DND-41 (cell line): ENCODE results near the gene TNS3.

Source experiments
- ATAC-seq: fragments of 200-7000 bp; cut with Tn5 transposase; 3 replicates; pipeline ENCODE4 v1.9.1; 2021; ENCODE audit warnings: low read depth; ENCODE audit not compliant: insufficient read depth
- DNase-seq: peaks from one replicate; pipeline ENCODE4 v3.0.0-alpha.2; 2020
- H2AFZ ChIP-seq: 2 replicates; pipeline ENCODE4 v1.6.0; 2012; ENCODE audit warnings: low read depth, low read length
- H3K27ac ChIP-seq: 2 replicates; pipeline ENCODE4 v1.5.1; 2012; ENCODE audit warnings: low read length, inconsistent platforms
- H3K27me3 ChIP-seq: fragments of 200-600 bp; sonication (generic); 2 replicates; pipeline ENCODE4 v1.6.0; 2012; ENCODE audit warnings: low read length, mild to moderate bottlenecking, inconsistent platforms; ENCODE audit not compliant: insufficient read depth, poor library complexity
- H3K36me3 ChIP-seq: 2 replicates; pipeline ENCODE4 v1.5.1; 2012; ENCODE audit warnings: low read length, inconsistent platforms; ENCODE audit not compliant: insufficient read depth
- H3K4me1 ChIP-seq: 2 replicates; pipeline ENCODE4 v1.5.1; 2012; ENCODE audit warnings: mild to moderate bottlenecking, low read length; ENCODE audit not compliant: insufficient read depth
- H3K4me2 ChIP-seq: 2 replicates; pipeline ENCODE4 v1.6.0; 2012; ENCODE audit warnings: mild to moderate bottlenecking, moderate library complexity, low read length, inconsistent platforms; ENCODE audit not compliant: insufficient read depth
- H3K4me3 ChIP-seq, 2 experiments: fragments of 200-600 bp in 1 of 2; shearing (Covaris generic) in 1 of 2; 2 replicates each; pipeline ENCODE4 v1.5.1; 2012 to 2016; ENCODE audit warnings: inconsistent platforms in 2 of 2, low read length in 2 of 2, mild to moderate bottlenecking in 2 of 2, low read depth in 1 of 2, moderate library complexity in 1 of 2
- H3K79me2 ChIP-seq: 2 replicates; pipeline ENCODE4 v1.6.0; 2012; ENCODE audit warnings: low read length, inconsistent platforms; ENCODE audit not compliant: insufficient read depth
- H3K9ac ChIP-seq: 2 replicates; pipeline ENCODE4 v1.6.0; 2012; ENCODE audit warnings: low read depth, mild to moderate bottlenecking, inconsistent platforms, low read length, moderate library complexity
- H3K9me3 ChIP-seq: 2 replicates; pipeline ENCODE4 v1.5.1; 2012; ENCODE audit warnings: low read length, moderate library complexity, mild to moderate bottlenecking, inconsistent platforms; ENCODE audit not compliant: insufficient read depth, severe bottlenecking
- H4K20me1 ChIP-seq: 2 replicates; pipeline ENCODE4 v1.6.0; 2012; ENCODE audit warnings: low read length; ENCODE audit not compliant: insufficient read depth
- CTCF ChIP-seq: IDR thresholded peaks from 2 replicates; pipeline ENCODE4 v1.5.1; 2012; ENCODE audit warnings: borderline replicate concordance, low read length, moderate library complexity, mild to moderate bottlenecking; ENCODE audit not compliant: poor library complexity, severe bottlenecking; ENCODE audit errors: extremely low read depth
- EZH2 ChIP-seq: IDR thresholded peaks from 3 replicates; pipeline ENCODE4 v1.6.1; 2012; ENCODE audit warnings: borderline replicate concordance, low read depth, mild to moderate bottlenecking, moderate library complexity, low read length, inconsistent platforms; ENCODE audit not compliant: severe bottlenecking

The TNS3 gene

GRCh38 chr7:47583739-47584535, 2.0 kb upstream of the TNS3 start:
- Histone ChIP-seq H3K4me3 (no peak overlapping the region), H3K4me2 (no peak overlapping the region), H4K20me1 (no peaks in the 10 kb centered on the region), H3K27ac (no peak overlapping the region), H3K4me1 (no peaks in the 10 kb centered on the region), H3K36me3 (no peaks in the 10 kb centered on the region), H3K79me2 (no peaks in the 10 kb centered on the region), H2AFZ (no peak overlapping the region), H3K27me3 (no peaks in the 10 kb centered on the region), H3K9ac (no peak overlapping the region), H3K9me3 (peaks cover 15% of the 10 kb centered on the region)
- ATAC-seq (no peak), DNase-seq (no peak)
- TF ChIP-seq EZH2 (no peak), CTCF (no peak)

- H3K4me1 ChIP-seq: no peaks in the 10 kb centered on the region
- no peaks in the 10 kb centered on the region for H3K27me3 ChIP-seq
- no peaks in the 10 kb centered on the region for H3K36me3 ChIP-seq
- H4K20me1 ChIP-seq: no peaks in the 10 kb centered on the region
- no peak overlapping the region for H3K4me3 ChIP-seq
- ATAC-seq: no peak
- no peak for TF ChIP-seq EZH2
- TF ChIP-seq CTCF: no peak
- H3K9ac ChIP-seq: no peak overlapping the region
- no peak overlapping the region for H3K27ac ChIP-seq
- no peak overlapping the region for H2AFZ ChIP-seq
- no peak overlapping the region for H3K4me2 ChIP-seq
- H3K79me2 ChIP-seq: no peaks in the 10 kb centered on the region
- peaks cover 15% of the 10 kb centered on the region for H3K9me3 ChIP-seq
- DNase-seq: no peak
Observed at GRCh38 chr7:47582764-47583738, 1.1 kb upstream of the TNS3 start.

GRCh38 chr7:47581438-47581803, 490 bp downstream of the TNS3 start:
- H2AFZ ChIP-seq: no peak overlapping the region
- no peak overlapping the region for H3K9ac ChIP-seq
- no peak overlapping the region for H3K27ac ChIP-seq
- no peaks in the 10 kb centered on the region for H3K79me2 ChIP-seq
- no peak overlapping the region for H3K4me2 ChIP-seq
- no peaks in the 10 kb centered on the region for H3K4me1 ChIP-seq
- DNase-seq: no peak
- no peak for ATAC-seq
- H3K4me3 ChIP-seq: no peak overlapping the region
- TF ChIP-seq CTCF: no peak
- no peak for TF ChIP-seq EZH2
- H3K36me3 ChIP-seq: no peaks in the 10 kb centered on the region
- H3K9me3 ChIP-seq: peaks cover 11% of the 10 kb centered on the region
- no peaks in the 10 kb centered on the region for H4K20me1 ChIP-seq
- H3K27me3 ChIP-seq: no peaks in the 10 kb centered on the region
